Thoracic aorta (tissue), 2 donors: ENCODE results near the gene CAB39. TPM values are rescaled to one million over a fixed set of nuclear protein-coding genes. Genes with fewer than 3 reads are reported as not detected.

Source experiments
- ATAC-seq: fragments of 150-250 bp; one replicate; pipeline ENCODE4 v1.8.0; 2017; ENCODE audit warnings: low read depth; ENCODE audit not compliant: insufficient number of reproducible peaks, low FRiP score
- DNase-seq: peaks from one replicate; pipeline ENCODE4 v3.0.0-alpha.2; 2020; ENCODE audit warnings: low spot score
- H3K27ac ChIP-seq, 2 donors: fragments of 200-600 bp; sonication (generic); 1 replicate in 1 of 2; 2 replicates in 1 of 2; pipeline ENCODE4 v1.5.1; 2016; ENCODE audit warnings: mild to moderate bottlenecking in 2 of 2, moderate library complexity in 2 of 2
- H3K27me3 ChIP-seq: fragments of 200-600 bp; sonication (generic); replicated peaks from 2 replicates; pipeline ENCODE4 v1.6.0; 2016; ENCODE audit warnings: mild to moderate bottlenecking; ENCODE audit not compliant: insufficient read depth
- H3K36me3 ChIP-seq: fragments of 200-600 bp; sonication (generic); one replicate; pipeline ENCODE4 v1.5.1; 2016
- H3K4me1 ChIP-seq, 2 donors: fragments of 200-600 bp; sonication (generic); 1 replicate in 1 of 2; 2 replicates in 1 of 2; pipeline versions ENCODE4 v1.5.1 to v1.6.0; 2016; ENCODE audit warnings: low read depth in 2 of 2, mild to moderate bottlenecking in 1 of 2; ENCODE audit not compliant: control insufficient read depth in 1 of 2
- H3K4me3 ChIP-seq: fragments of 200-600 bp; sonication (generic); 2 replicates; pipeline ENCODE4 v1.5.1; 2016; ENCODE audit warnings: mild to moderate bottlenecking
- H3K9me3 ChIP-seq: fragments of 200-600 bp; sonication (generic); 2 replicates; pipeline ENCODE4 v1.5.1; 2016
- CTCF ChIP-seq: fragments of 200-600 bp; sonication (generic); IDR thresholded peaks from one replicate; pipeline ENCODE4 v1.5.1; 2019; ENCODE audit warnings: antibody characterized with exemption
- total RNA-seq, 2 donors: library from RNA; depleted of rRNA; stranded (reverse); fragments of >200 nt; gene quantifications; one replicate each; pipeline versions ENCODE4 v1.1.0 to v1.2.3, GENCODE V29; 2016

Gene CAB39
- total RNA-seq, 2 donors from 2014 or later = 83.1 to 103 TPM

GRCh38 chr2:230805353-230806017, 92.8 kb downstream of the CAB39 start:
- no peak for DNase-seq
- ATAC-seq = no peak

GRCh38 chr2:230807729-230808128, 95.1 kb downstream of the CAB39 start:
- Histone ChIP-seq H3K4me1 (no peaks in the 10 kb centered on the region), H3K27ac (no peak overlapping the region), H3K36me3 (peaks cover 3% of the 10 kb centered on the region), H3K9me3 (no peaks in the 10 kb centered on the region), H3K4me3 (no peak overlapping the region), H3K27me3 (no peaks in the 10 kb centered on the region)
- ATAC-seq = no peak
- TF ChIP-seq CTCF = no peak
- no peak for DNase-seq

More at GRCh38 chr2:230805353-230806017, 92.8 kb downstream of the CAB39 start:
- no peak for TF ChIP-seq CTCF
- Histone ChIP-seq H3K27ac (no peak overlapping the region), H3K36me3 (peaks cover 7% of the 10 kb centered on the region), H3K9me3 (no peaks in the 10 kb centered on the region), H3K27me3 (no peaks in the 10 kb centered on the region), H3K4me1 (no peaks in the 10 kb centered on the region), H3K4me3 (no peak overlapping the region)

DNA sequence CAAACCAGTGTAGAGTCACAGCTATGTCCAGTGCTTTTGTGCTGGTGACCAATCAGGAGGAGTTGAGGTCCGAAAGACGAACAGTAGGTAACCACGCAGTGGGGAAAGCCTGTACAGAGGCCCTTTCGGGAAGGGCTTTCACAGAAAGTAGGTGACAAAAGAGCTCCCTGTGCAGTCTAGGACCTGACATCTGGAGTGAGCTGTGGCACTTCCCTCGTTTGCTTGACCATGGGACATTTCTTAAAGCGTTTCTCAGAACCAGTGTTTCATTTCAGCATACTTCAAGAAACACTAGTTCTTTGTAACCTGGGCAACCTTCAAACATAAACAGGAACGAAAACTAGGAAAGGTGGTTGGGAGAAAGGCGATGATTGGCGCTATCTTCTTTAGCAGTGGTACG, 96.4 kb downstream of the CAB39 start:
- ATAC-seq = no peak
- Histone ChIP-seq H3K4me3 (no peak overlapping the region), H3K9me3 (no peaks in the 10 kb centered on the region), H3K27ac (no peak overlapping the region), H3K4me1 (no peaks in the 10 kb centered on the region), H3K27me3 (no peaks in the 10 kb centered on the region), H3K36me3 (peaks cover 3% of the 10 kb centered on the region)
- no peak for DNase-seq
- TF ChIP-seq CTCF = no peak

- H3K27me3 ChIP-seq = no peaks in the 10 kb centered on the region
- DNase-seq (no peak), ATAC-seq (no peak)
- no peak overlapping the region for H3K27ac ChIP-seq
- peaks cover 3% of the 10 kb centered on the region for H3K36me3 ChIP-seq
- no peak for TF ChIP-seq CTCF
- H3K4me1 ChIP-seq = no peaks in the 10 kb centered on the region
- no peaks in the 10 kb centered on the region for H3K9me3 ChIP-seq
- H3K4me3 ChIP-seq = no peak overlapping the region
These were observed 97.1 kb downstream of the CAB39 start for GRCh38 chr2:230809677-230810251.

DNA sequence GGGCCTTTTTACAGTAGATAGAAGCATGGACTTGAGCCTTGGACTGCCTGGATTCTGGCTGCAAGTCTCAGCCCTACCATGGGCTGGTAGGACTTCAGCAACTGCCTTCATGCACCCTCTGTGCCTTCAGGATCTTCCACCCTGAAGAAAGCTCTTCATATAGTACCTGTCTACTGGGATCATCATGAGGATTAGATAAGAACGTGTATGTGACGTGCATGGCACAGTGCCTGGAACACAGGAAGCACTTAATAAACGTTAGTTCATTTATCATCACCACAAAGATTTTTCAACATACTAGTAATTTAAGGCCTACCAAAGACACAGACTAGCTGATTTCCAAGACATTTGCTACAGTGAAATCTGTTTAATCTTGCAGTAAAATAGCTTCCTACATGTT, 98.9 kb downstream of the CAB39 start:
- H3K36me3 ChIP-seq = peaks cover 6% of the 10 kb centered on the region
- peaks cover 0 to 3% of the 10 kb centered on the region in 2 donors for H3K4me1 ChIP-seq
- ATAC-seq = no peak

More for the DNA sequence above, 98.9 kb downstream of the CAB39 start:
- TF ChIP-seq CTCF = no peak
- H3K4me3 ChIP-seq = no peak overlapping the region
- no peaks in the 10 kb centered on the region for H3K9me3 ChIP-seq
- no peak for DNase-seq
- H3K27me3 ChIP-seq = no peaks in the 10 kb centered on the region
- no peak overlapping the region for H3K27ac ChIP-seq
